NB4 (cell line): ENCODE results near the gene SLC22A23.

Experiments
- MYC ChIP-seq: IDR thresholded peaks from 2 replicates; pipeline ENCODE4 v1.6.1; 2011; ENCODE audit warnings: low read depth, low read length
- POLR2A ChIP-seq: IDR thresholded peaks from 2 replicates; pipeline ENCODE4 v1.6.1; 2011; ENCODE audit warnings: mild to moderate bottlenecking; ENCODE audit not compliant: insufficient read length; ENCODE audit errors: extremely low read depth
- TF ChIP-seq, protein P1 (sequence below): IDR thresholded peaks from one replicate; pipeline ENCODE4 v1.5.1; 2012; ENCODE audit warnings: low read depth, low read length
- TF ChIP-seq, protein P2 (sequence below): IDR thresholded peaks from 2 replicates; pipeline ENCODE4 v1.6.1; 2011; ENCODE audit warnings: low read depth, low read length

GRCh38 chr6:3244003-3244831, 212.6 kb downstream of the SLC22A23 start:
- TF ChIP-seq, protein P1, sequence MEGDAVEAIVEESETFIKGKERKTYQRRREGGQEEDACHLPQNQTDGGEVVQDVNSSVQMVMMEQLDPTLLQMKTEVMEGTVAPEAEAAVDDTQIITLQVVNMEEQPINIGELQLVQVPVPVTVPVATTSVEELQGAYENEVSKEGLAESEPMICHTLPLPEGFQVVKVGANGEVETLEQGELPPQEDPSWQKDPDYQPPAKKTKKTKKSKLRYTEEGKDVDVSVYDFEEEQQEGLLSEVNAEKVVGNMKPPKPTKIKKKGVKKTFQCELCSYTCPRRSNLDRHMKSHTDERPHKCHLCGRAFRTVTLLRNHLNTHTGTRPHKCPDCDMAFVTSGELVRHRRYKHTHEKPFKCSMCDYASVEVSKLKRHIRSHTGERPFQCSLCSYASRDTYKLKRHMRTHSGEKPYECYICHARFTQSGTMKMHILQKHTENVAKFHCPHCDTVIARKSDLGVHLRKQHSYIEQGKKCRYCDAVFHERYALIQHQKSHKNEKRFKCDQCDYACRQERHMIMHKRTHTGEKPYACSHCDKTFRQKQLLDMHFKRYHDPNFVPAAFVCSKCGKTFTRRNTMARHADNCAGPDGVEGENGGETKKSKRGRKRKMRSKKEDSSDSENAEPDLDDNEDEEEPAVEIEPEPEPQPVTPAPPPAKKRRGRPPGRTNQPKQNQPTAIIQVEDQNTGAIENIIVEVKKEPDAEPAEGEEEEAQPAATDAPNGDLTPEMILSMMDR = no peak
- TF ChIP-seq POLR2A = no peak
- TF ChIP-seq MYC = no peak
- TF ChIP-seq, protein P2, sequence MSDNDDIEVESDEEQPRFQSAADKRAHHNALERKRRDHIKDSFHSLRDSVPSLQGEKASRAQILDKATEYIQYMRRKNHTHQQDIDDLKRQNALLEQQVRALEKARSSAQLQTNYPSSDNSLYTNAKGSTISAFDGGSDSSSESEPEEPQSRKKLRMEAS = no peak
